ENCODE results near the gene KLHL17. TPM values are rescaled to one million over a fixed set of nuclear protein-coding genes. Genes with fewer than 3 reads are reported as not detected.
A peak's percentile ranks its signal among the peaks of the same experiment; 100 is the strongest.
"Not testable (repeated sequence)": the region's sequence is repeated elsewhere in the genome, so short reads cannot be mapped to it uniquely, and the experiment has no call there.

Gene KLHL17
- total RNA-seq, 1 donor from 2014 or later, result 6.4 TPM

GRCh38 chr1:975365-975764 lies 15.0 kb downstream of the KLHL17 start:
- no peak for DNase-seq
- TF ChIP-seq, protein P1, sequence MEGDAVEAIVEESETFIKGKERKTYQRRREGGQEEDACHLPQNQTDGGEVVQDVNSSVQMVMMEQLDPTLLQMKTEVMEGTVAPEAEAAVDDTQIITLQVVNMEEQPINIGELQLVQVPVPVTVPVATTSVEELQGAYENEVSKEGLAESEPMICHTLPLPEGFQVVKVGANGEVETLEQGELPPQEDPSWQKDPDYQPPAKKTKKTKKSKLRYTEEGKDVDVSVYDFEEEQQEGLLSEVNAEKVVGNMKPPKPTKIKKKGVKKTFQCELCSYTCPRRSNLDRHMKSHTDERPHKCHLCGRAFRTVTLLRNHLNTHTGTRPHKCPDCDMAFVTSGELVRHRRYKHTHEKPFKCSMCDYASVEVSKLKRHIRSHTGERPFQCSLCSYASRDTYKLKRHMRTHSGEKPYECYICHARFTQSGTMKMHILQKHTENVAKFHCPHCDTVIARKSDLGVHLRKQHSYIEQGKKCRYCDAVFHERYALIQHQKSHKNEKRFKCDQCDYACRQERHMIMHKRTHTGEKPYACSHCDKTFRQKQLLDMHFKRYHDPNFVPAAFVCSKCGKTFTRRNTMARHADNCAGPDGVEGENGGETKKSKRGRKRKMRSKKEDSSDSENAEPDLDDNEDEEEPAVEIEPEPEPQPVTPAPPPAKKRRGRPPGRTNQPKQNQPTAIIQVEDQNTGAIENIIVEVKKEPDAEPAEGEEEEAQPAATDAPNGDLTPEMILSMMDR (IDR thresholded peaks at IDR 0.05; ENCODE audit: borderline replicate concordance), result no peak
- H3K4me1 ChIP-seq, result peaks cover 26% of the 10 kb centered on the region
- H3K36me3 ChIP-seq, result peaks cover 17% of the 10 kb centered on the region
- no peak overlapping the region for H3K4me3 ChIP-seq
- intact Hi-C loops (cut with micrococcal nuclease), result no loop called here
- H3K27me3 ChIP-seq (ENCODE audit: low read depth), result peaks cover 65% of the 10 kb centered on the region
- H3K9me3 ChIP-seq (replicated peaks), result no peaks in the 10 kb centered on the region
- peak overlapping the region; percentile 76 for H3K27ac ChIP-seq (replicated peaks)

DNA sequence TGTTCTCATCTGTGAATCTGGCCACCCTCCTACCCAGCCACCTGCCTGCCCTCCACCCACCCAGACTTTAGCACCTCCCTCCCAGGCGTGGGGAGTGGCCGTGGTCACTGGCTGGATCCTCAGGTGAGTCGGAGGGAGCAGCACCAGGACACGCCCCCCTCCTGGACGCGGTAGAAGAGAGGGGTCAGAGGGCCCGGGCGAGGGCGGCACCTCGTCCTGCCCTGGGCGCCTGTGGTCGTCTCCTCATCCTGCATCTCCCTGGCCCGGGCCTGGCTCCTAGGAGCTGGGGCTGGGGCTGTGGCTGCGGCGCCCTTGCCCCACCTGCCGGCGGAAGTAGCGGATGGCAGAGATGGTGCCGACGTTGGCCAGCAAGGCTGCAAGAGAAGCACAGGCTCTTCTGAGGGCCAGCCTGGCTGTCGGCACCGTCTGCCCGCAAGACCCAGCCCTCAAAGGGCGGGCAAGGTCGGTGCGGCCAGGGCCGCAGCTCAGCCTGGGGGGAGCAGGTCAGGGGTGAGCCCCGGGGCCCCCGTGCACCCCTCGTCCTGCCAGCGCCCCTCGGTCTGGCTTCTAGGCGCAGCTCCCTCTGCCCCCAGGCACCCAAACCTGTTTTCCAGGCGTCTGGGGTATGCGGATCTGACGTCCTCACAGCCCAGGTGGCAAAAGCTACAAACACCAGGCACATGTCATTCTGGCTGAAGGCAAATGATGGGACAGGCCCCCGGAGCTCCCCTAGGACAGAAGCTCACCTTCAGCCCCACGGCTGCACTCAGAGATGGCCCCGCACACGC lies 15.7 kb downstream of the KLHL17 start:
- Histone ChIP-seq H3K27ac (replicated peaks) (peak overlapping the region; percentile 76), H3K36me3 (peaks cover 17% of the 10 kb centered on the region), H3K4me3 (peak overlapping the region; percentile 54), H3K9me3 (replicated peaks) (no peaks in the 10 kb centered on the region), H3K4me1 (peaks cover 27% of the 10 kb centered on the region), H3K27me3 (ENCODE audit: low read depth) (peaks cover 58% of the 10 kb centered on the region)
- no peak for DNase-seq
- intact Hi-C loops (cut with micrococcal nuclease), result no loop called here
- TF ChIP-seq, protein P1 (IDR thresholded peaks at IDR 0.05; ENCODE audit: borderline replicate concordance), result peak; percentile 48

- H3K4me1 ChIP-seq, result peaks cover 34% of the 10 kb centered on the region
- H3K4me3 ChIP-seq; H3K9me3 ChIP-seq (replicated peaks); H3K27ac ChIP-seq (replicated peaks); intact Hi-C loops (cut with micrococcal nuclease): not testable (repeated sequence)
- peak; percentile 74 for DNase-seq
- peaks cover 17% of the 10 kb centered on the region for H3K36me3 ChIP-seq
- H3K27me3 ChIP-seq (ENCODE audit: low read depth), result peaks cover 53% of the 10 kb centered on the region
Observed at GRCh38 chr1:976791-977190, 16.4 kb downstream of the KLHL17 start.

- H3K4me1 ChIP-seq, result peaks cover 43% of the 10 kb centered on the region
- intact Hi-C loops (cut with micrococcal nuclease), result no loop called here
- H3K36me3 ChIP-seq, result peaks cover 17% of the 10 kb centered on the region
- no peak for DNase-seq
- TF ChIP-seq, protein P1 (IDR thresholded peaks at IDR 0.05; ENCODE audit: borderline replicate concordance), result no peak
- H3K4me3 ChIP-seq, result peak overlapping the region; percentile 74
- no peaks in the 10 kb centered on the region for H3K9me3 ChIP-seq (replicated peaks)
- H3K27me3 ChIP-seq (ENCODE audit: low read depth), result peaks cover 52% of the 10 kb centered on the region
- H3K27ac ChIP-seq (replicated peaks), result peak overlapping the region; percentile 97
Observed at GRCh38 chr1:978069-978834, 17.9 kb downstream of the KLHL17 start.

- Histone ChIP-seq H3K4me3 (peak overlapping the region; percentile 74), H3K9me3 (replicated peaks) (no peaks in the 10 kb centered on the region), H3K36me3 (peaks cover 17% of the 10 kb centered on the region), H3K27me3 (ENCODE audit: low read depth) (peaks cover 49% of the 10 kb centered on the region), H3K27ac (replicated peaks) (peak overlapping the region; percentile 97), H3K4me1 (peaks cover 52% of the 10 kb centered on the region)
- intact Hi-C loops (cut with micrococcal nuclease), result no loop called here
- DNase-seq, result no peak
- TF ChIP-seq, protein P1 (IDR thresholded peaks at IDR 0.05; ENCODE audit: borderline replicate concordance), result no peak
Observed at GRCh38 chr1:978835-979743, 18.7 kb downstream of the KLHL17 start.

All from left ventricle myocardium inferior (tissue), 1 donor.